Osteoblast (primary cell): ENCODE measurements around the gene DLGAP1. TPM values are rescaled to one million over a fixed set of nuclear protein-coding genes. Genes with fewer than 3 reads are reported as not detected.

Experiments
- DNase-seq: peaks from one replicate; pipeline ENCODE4 v3.0.0; 2011; ENCODE audit warnings: low spot score, mixed read lengths; ENCODE audit not compliant: insufficient read length; ENCODE audit errors: missing footprints
- H2AFZ ChIP-seq: 2 replicates; pipeline ENCODE4 v1.6.0; 2011; ENCODE audit warnings: mild to moderate bottlenecking, low read length
- H3K27ac ChIP-seq: 2 replicates; pipeline ENCODE4 v1.5.1; 2011; ENCODE audit warnings: mild to moderate bottlenecking, low read depth, low read length, moderate library complexity
- H3K27me3 ChIP-seq: 2 replicates; pipeline ENCODE4 v1.6.0; 2012; ENCODE audit warnings: mild to moderate bottlenecking, control low read depth, inconsistent platforms, low read length, moderate library complexity; ENCODE audit not compliant: insufficient read depth
- H3K36me3 ChIP-seq: 2 replicates; pipeline ENCODE4 v1.5.1; 2011; ENCODE audit warnings: mild to moderate bottlenecking, low read length, control low read depth, moderate library complexity; ENCODE audit not compliant: insufficient read depth
- H3K4me1 ChIP-seq: 2 replicates; pipeline ENCODE4 v1.5.1; 2011; ENCODE audit warnings: mild to moderate bottlenecking, low read length, control low read depth, moderate library complexity; ENCODE audit not compliant: insufficient read depth
- H3K4me2 ChIP-seq: 2 replicates; pipeline ENCODE4 v1.6.0; 2011; ENCODE audit warnings: mild to moderate bottlenecking, low read length; ENCODE audit not compliant: insufficient read depth
- H3K4me3 ChIP-seq: fragments of 200-600 bp; sonication (generic); 3 replicates; pipeline ENCODE4 v1.5.1; 2012; ENCODE audit warnings: mild to moderate bottlenecking, low read length, inconsistent platforms; ENCODE audit not compliant: insufficient read depth
- H3K79me2 ChIP-seq: 2 replicates; pipeline ENCODE4 v1.6.0; 2012; ENCODE audit warnings: mild to moderate bottlenecking, low read length, control low read depth, inconsistent platforms; ENCODE audit not compliant: insufficient read depth
- H3K9me3 ChIP-seq: 2 replicates; pipeline ENCODE4 v1.5.1; 2011; ENCODE audit warnings: low read depth, low read length, control low read depth
- H4K20me1 ChIP-seq: 2 replicates; pipeline ENCODE4 v1.6.0; 2012; ENCODE audit warnings: mild to moderate bottlenecking, low read length, control low read depth; ENCODE audit not compliant: insufficient read depth
- total RNA-seq: library from RNA; depleted of rRNA; stranded (reverse); fragments of >200 nt; gene quantifications from 2 replicates; pipeline ENCODE4 v1.2.3, GENCODE V29; 2012
- TF ChIP-seq, protein P1 (sequence below): IDR thresholded peaks from 2 replicates; pipeline ENCODE4 v1.5.1; 2011; ENCODE audit warnings: mild to moderate bottlenecking, low read depth, low read length, moderate library complexity; ENCODE audit errors: extremely low read depth

Gene DLGAP1
- total RNA-seq, 1 donor: not detected

GRCh38 chr18:3793111-3793510 lies 662.0 kb downstream of the DLGAP1 start:
- no peak overlapping the region for H2AFZ ChIP-seq
- no peaks in the 10 kb centered on the region for H3K36me3 ChIP-seq
- H3K79me2 ChIP-seq: no peaks in the 10 kb centered on the region
- H4K20me1 ChIP-seq: no peaks in the 10 kb centered on the region
- H3K27ac ChIP-seq: no peak overlapping the region
- no peaks in the 10 kb centered on the region for H3K4me1 ChIP-seq
- no peak overlapping the region for H3K4me2 ChIP-seq
- no peaks in the 10 kb centered on the region for H3K9me3 ChIP-seq
- TF ChIP-seq, protein P1, sequence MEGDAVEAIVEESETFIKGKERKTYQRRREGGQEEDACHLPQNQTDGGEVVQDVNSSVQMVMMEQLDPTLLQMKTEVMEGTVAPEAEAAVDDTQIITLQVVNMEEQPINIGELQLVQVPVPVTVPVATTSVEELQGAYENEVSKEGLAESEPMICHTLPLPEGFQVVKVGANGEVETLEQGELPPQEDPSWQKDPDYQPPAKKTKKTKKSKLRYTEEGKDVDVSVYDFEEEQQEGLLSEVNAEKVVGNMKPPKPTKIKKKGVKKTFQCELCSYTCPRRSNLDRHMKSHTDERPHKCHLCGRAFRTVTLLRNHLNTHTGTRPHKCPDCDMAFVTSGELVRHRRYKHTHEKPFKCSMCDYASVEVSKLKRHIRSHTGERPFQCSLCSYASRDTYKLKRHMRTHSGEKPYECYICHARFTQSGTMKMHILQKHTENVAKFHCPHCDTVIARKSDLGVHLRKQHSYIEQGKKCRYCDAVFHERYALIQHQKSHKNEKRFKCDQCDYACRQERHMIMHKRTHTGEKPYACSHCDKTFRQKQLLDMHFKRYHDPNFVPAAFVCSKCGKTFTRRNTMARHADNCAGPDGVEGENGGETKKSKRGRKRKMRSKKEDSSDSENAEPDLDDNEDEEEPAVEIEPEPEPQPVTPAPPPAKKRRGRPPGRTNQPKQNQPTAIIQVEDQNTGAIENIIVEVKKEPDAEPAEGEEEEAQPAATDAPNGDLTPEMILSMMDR: no peak
- no peak overlapping the region for H3K4me3 ChIP-seq
- DNase-seq: no peak
- no peaks in the 10 kb centered on the region for H3K27me3 ChIP-seq

- Histone ChIP-seq H3K9me3 (no peaks in the 10 kb centered on the region), H3K4me3 (no peak overlapping the region), H3K27ac (no peak overlapping the region), H3K79me2 (no peaks in the 10 kb centered on the region), H4K20me1 (no peaks in the 10 kb centered on the region), H3K4me2 (no peak overlapping the region), H3K4me1 (no peaks in the 10 kb centered on the region), H3K27me3 (no peaks in the 10 kb centered on the region), H2AFZ (no peak overlapping the region), H3K36me3 (no peaks in the 10 kb centered on the region)
- DNase-seq: no peak
- TF ChIP-seq, protein P1: no peak
These were observed 662.4 kb downstream of the DLGAP1 start for GRCh38 chr18:3792711-3793110.

DNA sequence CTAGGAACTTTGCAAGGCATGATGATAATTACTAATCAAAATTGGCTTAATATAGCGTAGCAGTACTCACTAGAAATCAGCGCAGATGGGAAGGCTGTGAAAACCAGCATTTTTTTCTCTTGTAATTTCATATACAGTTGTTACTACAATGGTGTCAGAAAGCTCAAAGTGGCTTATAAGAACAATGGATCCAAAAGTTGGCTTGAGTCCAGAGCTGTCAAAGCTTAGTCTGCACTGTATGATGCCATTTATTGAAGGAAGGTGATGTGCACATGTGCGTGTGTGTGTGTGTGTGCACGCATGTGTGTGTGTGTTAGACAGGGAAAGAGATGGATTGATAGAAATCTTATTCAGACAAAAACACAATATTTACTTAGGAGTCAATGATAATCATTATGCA lies 663.9 kb downstream of the DLGAP1 start:
- TF ChIP-seq, protein P1: no peak
- Histone ChIP-seq H2AFZ (no peak overlapping the region), H3K36me3 (no peaks in the 10 kb centered on the region), H3K9me3 (no peaks in the 10 kb centered on the region), H3K27me3 (no peaks in the 10 kb centered on the region), H3K79me2 (no peaks in the 10 kb centered on the region), H3K4me3 (no peak overlapping the region), H3K4me2 (no peak overlapping the region), H4K20me1 (no peaks in the 10 kb centered on the region), H3K4me1 (no peaks in the 10 kb centered on the region), H3K27ac (no peak overlapping the region)
- DNase-seq: no peak

- Histone ChIP-seq H3K36me3 (no peaks in the 10 kb centered on the region), H3K79me2 (no peaks in the 10 kb centered on the region), H3K9me3 (no peaks in the 10 kb centered on the region), H3K4me3 (no peak overlapping the region), H3K27ac (no peak overlapping the region), H3K4me1 (no peaks in the 10 kb centered on the region), H3K4me2 (no peak overlapping the region), H4K20me1 (no peaks in the 10 kb centered on the region), H3K27me3 (no peaks in the 10 kb centered on the region), H2AFZ (no peak overlapping the region)
- TF ChIP-seq, protein P1: no peak
- DNase-seq: no peak
These were observed 664.4 kb downstream of the DLGAP1 start for GRCh38 chr18:3790703-3791102.
